Cardiac muscle cell (in vitro differentiated cells and primary cell): ENCODE data around the gene TCERG1L. TPM values are rescaled to one million over a fixed set of nuclear protein-coding genes. Genes with fewer than 3 reads are reported as not detected.
A peak's percentile ranks its signal among the peaks of the same experiment; 100 is the strongest.

Experiments used
- DNase-seq, 2 donors: peaks; one replicate each; pipeline versions ENCODE4 v3.0.0 to v3.0.0-alpha.2; 2010 to 2017; ENCODE audit warnings: low read depth in 1 of 2, low spot score in 1 of 2
- H3K27ac ChIP-seq: fragments of 200-600 bp; sonication (generic); 2 replicates; pipeline ENCODE4 v1.5.1; 2016
- H3K27me3 ChIP-seq: fragments of 200-600 bp; sonication (generic); 2 replicates; pipeline ENCODE4 v1.6.0; 2016; ENCODE audit warnings: control low read depth
- H3K36me3 ChIP-seq: fragments of 200-600 bp; sonication (generic); 2 replicates; pipeline ENCODE4 v1.5.1; 2016; ENCODE audit warnings: control low read depth
- H3K4me1 ChIP-seq: fragments of 200-600 bp; sonication (generic); 2 replicates; pipeline ENCODE4 v1.8.1; 2017; ENCODE audit warnings: low read depth, mild to moderate bottlenecking, mixed run types
- H3K4me3 ChIP-seq: fragments of 200-600 bp; sonication (generic); 2 replicates; pipeline ENCODE4 v1.5.1; 2016; ENCODE audit warnings: mild to moderate bottlenecking
- H3K9me3 ChIP-seq: fragments of 200-600 bp; sonication (generic); 2 replicates; pipeline ENCODE4 v1.5.1; 2017; ENCODE audit warnings: low read depth, mild to moderate bottlenecking, control low read depth
- CTCF ChIP-seq: IDR thresholded peaks from 2 replicates; pipeline ENCODE4 v1.5.1; 2012; ENCODE audit warnings: low read depth, mild to moderate bottlenecking, low read length
- polyA plus RNA-seq: library from polyadenylated mRNA; unstranded; fragments of >200 nt; fragmentation: Nextera tagmentation; extraction: Ambion mirVana; gene quantifications from 2 replicates; pipeline ENCODE4 v1.2.1, GENCODE V29; 2016
- total RNA-seq: library from RNA; depleted of rRNA; stranded (reverse); fragments of >200 nt; gene quantifications from 2 replicates; pipeline ENCODE4 v1.2.3, GENCODE V29; 2016

Gene TCERG1L
- total and polyA plus RNA-seq, 2 experiments from 2014 or later = 0.12 to 1.9 TPM

- no peak overlapping the region for H3K27ac ChIP-seq
- DNase-seq = no peak
Observed at GRCh38 chr10:131204406-131205152, 106.9 kb downstream of the TCERG1L start.

DNA sequence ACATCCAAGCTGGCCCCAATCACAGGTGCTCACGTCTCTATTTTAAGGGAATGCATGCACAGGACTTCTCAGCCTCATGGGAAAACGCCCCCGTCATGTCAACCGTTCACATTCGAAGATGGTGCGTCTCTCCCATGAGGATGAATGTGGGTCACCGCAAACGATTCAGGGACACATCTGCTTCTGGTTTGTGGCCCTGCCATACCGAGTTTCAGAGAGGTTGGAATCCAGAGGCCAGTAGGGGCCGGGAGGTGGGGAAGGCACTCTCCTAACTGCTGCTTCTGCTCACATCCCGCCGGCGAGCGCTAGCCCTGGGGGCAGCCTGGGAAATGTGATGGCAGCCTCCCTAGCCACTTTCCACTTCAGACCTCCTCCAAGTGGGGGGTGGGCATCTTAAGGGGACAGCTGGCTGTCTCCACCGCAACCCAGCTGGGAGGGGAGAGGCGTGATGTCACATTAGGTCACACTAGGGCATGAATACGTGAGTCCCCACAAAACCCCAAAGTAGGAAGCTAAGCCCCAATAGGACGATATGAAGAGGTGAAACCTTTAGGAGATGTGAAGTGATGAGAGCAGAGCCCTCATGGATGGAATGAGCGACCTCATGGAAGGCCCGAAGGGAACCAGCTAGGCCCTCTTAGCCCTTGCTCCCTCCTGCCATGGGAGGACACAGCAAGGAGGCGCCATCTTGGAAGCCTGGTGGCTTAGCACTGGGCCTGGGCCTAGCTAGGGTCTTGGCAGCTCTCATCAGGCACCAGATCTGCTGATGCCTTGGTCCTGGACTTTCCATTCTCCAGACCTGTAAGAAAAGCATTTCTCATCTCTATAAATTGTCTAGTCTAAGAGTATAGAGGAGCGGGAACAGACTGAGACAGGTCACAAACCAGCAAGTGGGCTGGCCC is 107.8 kb downstream of the TCERG1L start:
- no peak for DNase-seq
- Histone ChIP-seq H3K4me1 (peaks cover 10% of the 10 kb centered on the region), H3K27me3 (no peaks in the 10 kb centered on the region), H3K27ac (no peak overlapping the region), H3K4me3 (no peak overlapping the region), H3K36me3 (no peaks in the 10 kb centered on the region), H3K9me3 (no peaks in the 10 kb centered on the region)
- TF ChIP-seq CTCF = no peak

More at GRCh38 chr10:131204406-131205152, 106.9 kb downstream of the TCERG1L start:
- Histone ChIP-seq H3K27me3 (no peaks in the 10 kb centered on the region), H3K9me3 (no peaks in the 10 kb centered on the region), H3K4me1 (peaks cover 10% of the 10 kb centered on the region), H3K36me3 (no peaks in the 10 kb centered on the region), H3K4me3 (no peak overlapping the region)
- TF ChIP-seq CTCF = no peak

- Histone ChIP-seq H3K4me1 (peaks cover 10% of the 10 kb centered on the region), H3K4me3 (no peak overlapping the region), H3K9me3 (no peaks in the 10 kb centered on the region), H3K27me3 (no peaks in the 10 kb centered on the region), H3K36me3 (no peaks in the 10 kb centered on the region), H3K27ac (no peak overlapping the region)
- no peak for TF ChIP-seq CTCF
- DNase-seq = peak in 1 of 2 donors; percentile 47
Observed at GRCh38 chr10:131202990-131203389, 108.5 kb downstream of the TCERG1L start.

DNA sequence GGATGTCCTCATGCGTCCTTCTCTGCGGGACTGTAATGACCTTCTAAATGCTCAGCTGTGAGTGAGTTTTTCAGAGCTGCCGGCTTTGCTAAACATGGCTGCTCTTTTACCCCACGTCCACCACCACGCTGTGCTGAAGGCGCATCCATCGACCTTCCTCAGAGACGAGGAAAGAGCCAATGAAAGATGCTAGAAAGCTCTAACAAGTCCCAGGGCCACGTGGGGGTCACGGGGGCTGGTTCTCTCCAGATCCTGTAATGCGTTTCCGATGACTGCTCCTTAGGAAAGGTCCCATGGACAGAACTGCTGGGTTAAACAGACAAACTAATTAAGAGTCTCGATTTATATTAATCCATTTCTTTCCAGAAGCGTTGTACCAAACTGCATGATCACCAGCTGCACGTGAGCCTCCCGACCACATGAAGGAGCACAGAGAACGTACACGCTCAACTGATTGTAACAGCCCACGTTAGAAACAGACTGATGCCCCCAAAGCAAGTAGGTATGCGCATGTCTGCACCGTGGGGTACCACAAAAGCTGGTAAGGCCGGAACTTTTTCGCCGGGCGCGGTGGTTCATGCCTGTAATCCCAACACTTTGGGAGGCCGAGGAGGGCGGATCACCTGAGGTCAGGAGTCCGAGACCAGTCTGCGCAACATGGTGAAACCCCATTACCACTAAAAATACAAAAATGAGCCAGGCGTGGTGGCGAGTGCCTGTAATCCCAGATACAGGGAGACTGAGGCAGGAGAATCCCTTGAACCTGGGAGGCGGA is 109.6 kb downstream of the TCERG1L start:
- Histone ChIP-seq H3K4me3 (no peak overlapping the region), H3K9me3 (no peaks in the 10 kb centered on the region), H3K4me1 (peaks cover 10% of the 10 kb centered on the region), H3K27me3 (no peaks in the 10 kb centered on the region), H3K27ac (no peak overlapping the region), H3K36me3 (no peaks in the 10 kb centered on the region)
- DNase-seq = no peak
- no peak for TF ChIP-seq CTCF

GRCh38 chr10:131200856-131201470 is 110.6 kb downstream of the TCERG1L start:
- DNase-seq = no peak

More at GRCh38 chr10:131200856-131201470, 110.6 kb downstream of the TCERG1L start:
- H3K9me3 ChIP-seq = no peaks in the 10 kb centered on the region
- no peak overlapping the region for H3K27ac ChIP-seq
- no peaks in the 10 kb centered on the region for H3K27me3 ChIP-seq
- H3K4me1 ChIP-seq = peaks cover 10% of the 10 kb centered on the region
- TF ChIP-seq CTCF = no peak
- H3K4me3 ChIP-seq = no peak overlapping the region
- no peaks in the 10 kb centered on the region for H3K36me3 ChIP-seq
